HG03558 (cell line): ENCODE measurements around the gene PGLYRP2.
"Not testable (repeated sequence)": the region's sequence is repeated elsewhere in the genome, so short reads cannot be mapped to it uniquely, and the experiment has no call there.

ENCODE experiments used
- ATAC-seq: cut with Tn5 transposase; IDR thresholded peaks from one replicate; pipeline ENCODE4 v1.9.1; 2021; ENCODE audit warnings: moderate number of reproducible peaks; ENCODE audit not compliant: unreplicated experiment; ENCODE audit errors: extremely low read depth

The PGLYRP2 gene, protein sequence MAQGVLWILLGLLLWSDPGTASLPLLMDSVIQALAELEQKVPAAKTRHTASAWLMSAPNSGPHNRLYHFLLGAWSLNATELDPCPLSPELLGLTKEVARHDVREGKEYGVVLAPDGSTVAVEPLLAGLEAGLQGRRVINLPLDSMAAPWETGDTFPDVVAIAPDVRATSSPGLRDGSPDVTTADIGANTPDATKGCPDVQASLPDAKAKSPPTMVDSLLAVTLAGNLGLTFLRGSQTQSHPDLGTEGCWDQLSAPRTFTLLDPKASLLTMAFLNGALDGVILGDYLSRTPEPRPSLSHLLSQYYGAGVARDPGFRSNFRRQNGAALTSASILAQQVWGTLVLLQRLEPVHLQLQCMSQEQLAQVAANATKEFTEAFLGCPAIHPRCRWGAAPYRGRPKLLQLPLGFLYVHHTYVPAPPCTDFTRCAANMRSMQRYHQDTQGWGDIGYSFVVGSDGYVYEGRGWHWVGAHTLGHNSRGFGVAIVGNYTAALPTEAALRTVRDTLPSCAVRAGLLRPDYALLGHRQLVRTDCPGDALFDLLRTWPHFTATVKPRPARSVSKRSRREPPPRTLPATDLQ

DNA sequence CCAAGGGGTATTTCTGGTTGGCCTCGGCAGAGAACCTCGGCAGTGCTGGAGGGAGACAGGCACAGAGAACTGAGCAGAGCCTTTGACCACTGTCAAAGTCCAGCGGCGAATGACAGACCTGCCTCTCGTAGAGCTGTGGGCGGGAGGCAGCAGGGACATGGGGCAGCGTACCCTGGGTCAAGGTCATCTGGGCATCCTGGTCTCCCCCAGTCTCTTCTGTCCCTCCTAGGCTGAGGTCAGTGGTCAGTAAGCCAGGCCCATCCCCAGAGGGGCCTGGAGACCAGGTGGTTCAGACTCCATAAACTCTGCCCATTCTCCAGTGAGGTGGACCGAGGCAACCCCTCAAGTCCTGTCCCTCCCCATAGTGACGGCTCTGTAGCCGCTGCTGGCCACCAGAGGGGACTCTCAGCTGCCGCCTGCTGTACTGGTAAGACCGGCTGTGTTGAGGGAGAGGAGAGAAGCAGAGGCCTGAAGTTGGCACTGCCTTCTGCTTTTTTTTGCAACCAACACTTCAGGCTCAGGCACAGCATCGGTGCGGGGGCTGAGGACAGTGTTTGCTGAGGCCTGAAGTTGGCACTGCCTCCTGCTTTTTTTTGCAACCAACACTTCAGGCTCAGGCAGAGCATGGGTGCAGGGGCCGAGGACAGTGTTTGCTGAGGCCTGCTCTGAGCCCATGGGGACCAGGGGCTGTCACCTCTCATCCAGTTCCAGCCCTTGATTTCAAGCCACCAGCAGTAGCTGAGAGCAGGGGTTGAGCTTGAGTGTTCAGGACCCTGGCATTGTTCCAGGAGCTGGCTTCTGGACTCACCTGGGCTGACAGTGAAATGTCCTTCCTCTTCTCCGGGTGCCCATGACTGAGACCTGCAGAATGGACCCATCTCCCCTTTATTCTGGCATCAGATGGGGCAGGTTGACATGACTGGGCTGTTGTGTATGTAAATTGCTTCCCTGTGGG, at the start of gene PGLYRP2:
Gene PGLYRP2 (minus strand): TSS at position 111 of the 955 bp plus-strand sequence. CDS start 130 bp downstream, outside the sequence.
- ATAC-seq = no peak

DNA sequence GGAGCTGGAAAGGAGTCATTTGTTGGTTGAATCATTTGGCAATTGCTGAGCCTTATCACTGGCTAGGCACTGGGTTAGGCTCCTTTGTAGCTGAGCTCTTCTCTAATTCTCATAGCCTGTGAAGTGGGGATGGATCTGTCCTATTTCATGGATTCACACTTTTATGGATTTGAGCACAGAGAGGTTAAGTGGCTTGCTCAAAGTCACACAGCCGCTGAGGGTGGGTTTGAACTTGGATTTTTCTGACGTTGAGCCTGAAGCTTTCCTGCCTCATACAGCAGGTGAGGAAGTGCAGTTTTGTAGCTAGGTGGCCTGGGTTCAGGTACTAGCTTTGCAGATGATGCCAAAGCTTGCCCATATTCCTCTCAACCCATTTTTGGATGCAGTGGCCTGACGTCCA, 48.4 kb upstream of the PGLYRP2 start:
- no peak for ATAC-seq

DNA sequence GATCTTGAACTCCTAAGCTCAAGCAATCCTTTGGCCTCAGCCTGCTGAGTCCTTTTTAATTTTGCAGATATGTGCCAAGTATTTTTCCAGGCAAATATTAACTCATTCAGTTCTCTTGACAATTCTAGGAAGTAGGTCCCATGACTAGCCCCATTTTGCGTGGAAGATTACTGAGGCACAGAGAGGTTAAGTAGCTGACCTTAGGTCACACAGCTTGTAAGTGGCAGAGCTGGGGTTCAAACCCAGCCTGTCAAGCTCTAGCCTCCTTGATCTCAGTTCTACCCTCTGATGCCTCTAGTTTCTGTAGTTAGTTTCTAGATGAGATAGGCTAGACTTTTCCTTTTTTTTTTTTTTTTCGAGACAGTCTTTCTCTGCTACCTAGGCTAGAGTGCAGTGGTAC, 47.1 kb upstream of the PGLYRP2 start:
- ATAC-seq = no peak

- no peak for ATAC-seq
Measured at GRCh38 chr19:15525291-15525690, 46.0 kb upstream of the PGLYRP2 start.

DNA sequence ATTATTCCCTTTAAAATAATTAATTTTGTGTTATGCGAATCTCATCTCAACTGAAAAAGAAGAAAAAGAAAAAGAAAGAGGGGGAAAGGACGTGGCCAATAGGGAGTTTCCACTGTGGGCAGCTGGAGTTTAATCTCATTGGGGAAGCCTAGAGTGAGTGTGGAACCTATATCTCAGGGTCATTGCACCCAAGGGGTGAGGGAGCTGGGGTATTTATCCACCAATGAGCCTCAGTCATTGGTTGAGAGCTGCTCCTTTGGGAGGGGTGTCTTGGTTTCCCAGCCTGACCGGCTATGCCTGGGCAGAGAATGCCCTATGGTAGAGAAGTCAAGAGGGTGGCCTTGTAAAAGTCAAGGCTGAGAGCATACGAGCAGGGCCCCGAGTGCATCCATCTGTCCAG, 45.5 kb upstream of the PGLYRP2 start:
- ATAC-seq = no peak

DNA sequence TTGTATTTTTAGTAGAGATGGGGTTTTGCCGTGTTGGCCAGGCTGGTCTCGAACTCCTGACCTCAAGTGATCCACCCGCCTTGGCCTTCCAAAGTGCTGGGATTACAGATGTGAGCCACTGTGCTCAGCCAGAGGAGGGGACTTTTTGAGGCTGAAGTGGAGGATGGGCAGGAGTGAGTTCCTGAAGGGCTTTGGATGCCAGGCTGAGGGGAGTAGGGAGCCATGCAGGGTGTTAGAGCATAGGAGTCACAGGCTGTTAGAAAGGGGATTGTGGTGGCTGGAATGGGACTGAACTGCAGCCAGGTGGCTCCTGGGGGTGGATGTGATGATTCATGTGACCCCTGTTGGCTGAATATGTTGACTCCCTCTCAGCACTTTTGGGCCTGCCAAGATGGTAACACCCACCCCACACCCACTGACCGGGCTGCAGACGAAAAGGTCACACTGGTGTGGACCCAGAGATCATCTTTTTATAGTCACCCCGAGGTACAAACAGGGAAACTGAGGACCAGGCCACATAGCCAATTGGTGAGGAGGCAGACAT, 40.2 kb upstream of the PGLYRP2 start:
- no peak for ATAC-seq

DNA sequence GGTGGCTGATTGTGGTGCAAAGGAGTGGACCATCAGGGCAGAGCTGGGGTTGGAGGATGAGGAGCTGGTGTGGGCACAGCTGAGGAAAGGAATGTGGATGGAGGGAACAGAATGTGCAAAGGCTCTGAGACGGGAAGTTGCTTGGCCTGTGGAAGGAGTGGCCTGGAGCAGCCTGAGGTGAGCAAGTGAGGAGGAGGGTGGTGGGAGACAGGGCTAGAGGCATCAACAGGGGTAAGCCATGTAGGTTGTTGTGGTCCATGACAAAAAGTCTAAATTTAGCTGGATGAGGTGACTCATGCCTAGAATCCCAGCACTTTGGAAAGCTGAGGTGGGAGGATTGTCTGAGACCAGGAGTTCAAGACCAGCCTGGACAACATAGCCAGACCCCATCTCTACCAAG, 38.5 kb upstream of the PGLYRP2 start:
- ATAC-seq = no peak

GRCh38 chr19:15516363-15516762, 37.1 kb upstream of the PGLYRP2 start:
- no peak for ATAC-seq

- ATAC-seq = not testable (repeated sequence)
Measured at GRCh38 chr19:15515227-15515625, 35.9 kb upstream of the PGLYRP2 start.

GRCh38 chr19:15511671-15512424, 32.5 kb upstream of the PGLYRP2 start:
- no peak for ATAC-seq

GRCh38 chr19:15508035-15508710, 28.9 kb upstream of the PGLYRP2 start, which contains the start of gene CYP4F22:
CYP4F22 (plus strand) TSS chr19:15508525; CDS start chr19:15525337, 16,812 bp downstream.
- ATAC-seq = no peak

DNA sequence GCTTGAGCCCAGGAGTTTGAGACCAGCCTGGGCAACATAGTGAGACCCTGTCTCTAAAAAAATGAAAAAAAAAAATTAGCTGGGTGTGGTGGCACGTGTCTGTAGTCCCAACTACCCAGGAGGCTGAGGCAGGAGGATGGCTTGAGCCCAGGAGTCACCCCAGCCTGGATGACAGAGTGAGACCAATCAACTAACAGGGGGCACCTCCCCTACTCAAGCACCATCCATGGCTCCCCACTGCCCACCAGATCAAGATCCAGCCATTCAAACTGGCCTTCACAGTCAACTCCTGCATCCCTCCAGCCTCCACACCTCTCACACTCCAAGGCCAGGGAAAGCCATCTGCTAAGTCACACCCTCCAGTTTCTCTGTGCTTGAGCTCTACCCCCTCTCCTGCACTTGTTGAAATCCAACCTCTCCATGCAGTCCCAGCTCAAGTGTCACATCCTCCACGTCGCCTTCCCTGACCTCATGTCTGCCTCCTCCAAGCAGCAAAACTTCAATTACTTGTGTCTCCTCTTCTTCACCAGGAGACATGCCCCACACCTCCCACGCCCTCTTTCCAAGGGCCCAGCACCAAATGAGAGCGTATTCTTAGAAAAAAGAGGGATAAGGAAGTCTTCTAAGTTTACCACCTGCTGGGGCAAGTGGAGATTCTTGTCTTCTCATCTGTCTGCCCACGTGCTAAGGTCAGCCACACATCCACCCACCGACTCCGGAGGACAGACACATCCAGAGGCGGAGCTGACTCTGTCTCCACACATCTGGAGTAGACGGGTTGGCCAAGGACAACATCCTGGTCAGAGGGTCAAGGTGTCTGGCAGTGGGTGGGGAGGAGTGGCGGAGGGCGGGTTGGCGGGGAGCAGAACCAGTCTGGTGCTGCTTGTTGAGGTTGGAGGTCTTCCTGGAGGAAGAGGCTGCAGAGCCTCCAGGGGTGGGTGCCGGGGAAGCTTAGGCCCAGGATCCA, 28.1 kb upstream of the PGLYRP2 start:
- ATAC-seq = no peak

DNA sequence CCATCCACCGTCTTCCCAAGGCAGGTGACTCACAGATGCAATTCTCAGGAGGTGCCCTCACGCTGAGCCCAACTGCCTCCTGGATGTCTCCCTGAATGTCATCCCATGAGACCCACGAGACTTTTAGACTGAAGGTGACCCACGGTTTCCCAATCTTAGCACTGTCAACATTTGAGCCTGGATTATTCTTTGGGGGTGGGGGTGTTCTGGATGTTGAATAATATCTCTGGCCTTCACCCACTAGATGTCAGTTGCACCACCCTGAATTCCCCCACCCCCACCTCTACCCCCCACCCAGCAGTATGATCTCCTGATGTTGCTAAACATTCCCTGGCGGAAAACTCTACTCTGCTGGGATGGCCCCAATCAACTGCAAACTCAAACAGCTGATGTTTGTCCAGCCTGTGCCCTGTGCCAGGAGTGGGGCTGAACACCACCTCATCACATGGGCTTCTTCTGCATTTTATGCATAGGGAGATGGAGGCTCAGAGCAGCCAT, 26.8 kb upstream of the PGLYRP2 start:
- ATAC-seq = no peak

DNA sequence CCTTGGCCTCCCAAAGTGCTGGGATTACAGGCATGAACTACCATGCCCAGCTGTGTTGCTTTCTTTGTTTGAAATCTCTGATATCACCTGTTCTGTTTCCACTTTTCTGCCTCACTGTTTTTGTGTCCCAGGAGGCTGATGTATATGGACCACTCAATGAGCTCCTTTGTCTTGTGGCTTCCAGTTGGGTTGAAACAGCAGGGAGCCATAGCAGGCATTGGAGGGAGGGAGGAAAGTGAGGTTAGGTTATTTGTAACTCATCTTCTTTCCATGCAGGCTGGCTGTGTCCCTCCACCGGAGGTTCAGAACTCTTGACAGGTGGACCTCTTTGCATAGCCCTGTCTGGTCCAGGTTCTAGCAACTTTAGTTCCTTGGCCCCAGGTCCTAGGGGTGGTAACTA, 23.0 kb upstream of the PGLYRP2 start:
- ATAC-seq = no peak

GRCh38 chr19:15501596-15501995, 22.3 kb upstream of the PGLYRP2 start:
- no peak for ATAC-seq

GRCh38 chr19:15498910-15499309, 19.6 kb upstream of the PGLYRP2 start:
- no peak for ATAC-seq

DNA sequence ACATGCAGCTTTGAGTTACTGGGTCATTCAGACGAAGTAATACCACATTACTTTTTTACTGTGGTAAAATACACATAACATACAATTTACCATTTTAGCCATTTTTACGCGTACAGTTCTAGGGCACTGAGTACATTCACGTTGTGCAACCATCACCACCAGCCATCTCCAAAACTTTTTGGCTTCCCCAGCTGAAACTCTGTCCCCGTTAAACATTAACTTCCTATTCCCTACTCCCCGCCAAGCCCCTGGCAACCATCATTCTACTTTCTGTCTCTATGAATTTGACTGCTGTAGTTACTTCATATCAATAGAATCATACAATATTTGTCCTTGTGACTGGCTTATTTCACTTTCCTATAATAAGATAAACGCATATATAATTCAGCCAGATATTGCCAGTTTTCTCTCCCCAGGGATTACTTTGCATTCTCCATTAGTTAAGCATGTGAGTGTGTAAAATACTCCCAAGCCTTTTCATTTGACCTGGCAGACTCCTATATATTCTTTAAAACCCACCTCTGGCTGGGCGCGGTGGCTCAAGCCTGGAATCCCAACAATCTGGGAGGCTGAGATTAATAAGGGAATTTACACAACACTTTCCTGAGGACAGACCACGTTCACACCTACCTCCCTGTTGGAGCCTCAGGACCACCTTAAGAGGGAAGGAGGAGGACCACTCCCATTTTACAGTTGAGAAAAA, 19.0 kb upstream of the PGLYRP2 start:
- no peak for ATAC-seq
